GM19193 (cell line): ENCODE results near the gene HMOX1.

Experiments used
- POLR2A ChIP-seq: IDR thresholded peaks from 4 replicates; pipeline ENCODE4 v1.6.1; 2011; ENCODE audit not compliant: insufficient read depth, insufficient read length; ENCODE audit errors: extremely low read depth

HMOX1 gene, protein sequence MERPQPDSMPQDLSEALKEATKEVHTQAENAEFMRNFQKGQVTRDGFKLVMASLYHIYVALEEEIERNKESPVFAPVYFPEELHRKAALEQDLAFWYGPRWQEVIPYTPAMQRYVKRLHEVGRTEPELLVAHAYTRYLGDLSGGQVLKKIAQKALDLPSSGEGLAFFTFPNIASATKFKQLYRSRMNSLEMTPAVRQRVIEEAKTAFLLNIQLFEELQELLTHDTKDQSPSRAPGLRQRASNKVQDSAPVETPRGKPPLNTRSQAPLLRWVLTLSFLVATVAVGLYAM

DNA sequence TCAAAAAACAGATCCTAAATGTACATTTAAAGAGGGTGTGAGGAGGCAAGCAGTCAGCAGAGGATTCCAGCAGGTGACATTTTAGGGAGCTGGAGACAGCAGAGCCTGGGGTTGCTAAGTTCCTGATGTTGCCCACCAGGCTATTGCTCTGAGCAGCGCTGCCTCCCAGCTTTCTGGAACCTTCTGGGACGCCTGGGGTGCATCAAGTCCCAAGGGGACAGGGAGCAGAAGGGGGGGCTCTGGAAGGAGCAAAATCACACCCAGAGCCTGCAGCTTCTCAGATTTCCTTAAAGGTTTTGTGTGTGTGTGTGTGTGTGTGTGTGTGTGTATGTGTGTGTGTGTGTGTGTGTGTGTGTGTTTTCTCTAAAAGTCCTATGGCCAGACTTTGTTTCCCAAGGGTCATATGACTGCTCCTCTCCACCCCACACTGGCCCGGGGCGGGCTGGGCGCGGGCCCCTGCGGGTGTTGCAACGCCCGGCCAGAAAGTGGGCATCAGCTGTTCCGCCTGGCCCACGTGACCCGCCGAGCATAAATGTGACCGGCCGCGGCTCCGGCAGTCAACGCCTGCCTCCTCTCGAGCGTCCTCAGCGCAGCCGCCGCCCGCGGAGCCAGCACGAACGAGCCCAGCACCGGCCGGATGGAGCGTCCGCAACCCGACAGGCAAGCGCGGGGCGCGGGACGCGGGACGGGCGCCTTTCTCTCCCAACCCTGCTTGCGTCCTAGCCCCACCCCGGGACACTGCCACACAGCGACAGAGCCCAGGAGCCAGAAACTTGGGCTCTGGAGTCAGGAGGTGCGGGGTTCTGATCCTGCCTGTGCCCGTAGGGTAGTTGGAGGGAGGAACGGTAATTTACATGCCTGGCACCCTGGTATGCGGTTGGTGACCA, at the start of gene HMOX1:
HMOX1 (plus strand) TSS at position 560 of the 887 bp plus-strand sequence; CDS start at position 638, 78 bp downstream.
- TF ChIP-seq POLR2A, result peak; percentile 83

DNA sequence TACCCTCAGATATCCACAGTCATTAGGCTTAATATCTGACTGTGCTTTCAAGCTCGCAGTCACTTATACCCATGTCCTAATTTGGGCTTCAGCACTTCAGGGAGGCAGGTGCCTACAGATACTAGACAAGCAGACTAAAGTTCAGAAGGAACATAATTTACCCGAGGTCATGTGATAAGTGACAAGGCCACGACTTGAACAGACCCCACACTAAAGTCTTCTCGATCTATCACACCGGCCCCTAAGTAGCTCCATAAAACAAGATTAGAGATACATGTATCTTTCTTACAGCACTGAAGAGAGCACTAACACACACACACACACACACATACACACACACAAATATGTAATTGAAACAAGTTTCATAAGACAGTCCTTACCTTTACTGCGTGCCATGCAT, 48.6 kb upstream of the HMOX1 start:
- no peak for TF ChIP-seq POLR2A

DNA sequence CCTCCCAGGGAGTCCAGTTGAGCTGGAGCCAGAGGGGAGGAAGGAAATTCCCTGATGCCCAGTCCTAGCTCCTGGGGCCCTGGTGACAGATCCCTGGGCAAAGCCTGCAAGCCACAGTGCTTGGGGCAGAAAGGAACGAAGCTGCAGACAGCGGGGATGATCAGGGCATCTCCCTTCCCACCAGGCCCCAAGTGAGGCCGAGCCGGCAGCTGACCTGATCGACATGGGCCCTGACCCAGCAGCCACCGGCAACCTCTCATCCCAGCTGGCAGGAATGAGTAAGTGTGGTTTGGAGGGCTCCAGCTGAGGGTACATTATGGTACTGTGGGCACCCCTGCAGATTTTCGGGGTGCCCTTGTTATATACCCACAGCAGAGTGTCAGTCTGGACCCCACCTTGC, 47.7 kb upstream of the HMOX1 start:
- TF ChIP-seq POLR2A, result no peak

DNA sequence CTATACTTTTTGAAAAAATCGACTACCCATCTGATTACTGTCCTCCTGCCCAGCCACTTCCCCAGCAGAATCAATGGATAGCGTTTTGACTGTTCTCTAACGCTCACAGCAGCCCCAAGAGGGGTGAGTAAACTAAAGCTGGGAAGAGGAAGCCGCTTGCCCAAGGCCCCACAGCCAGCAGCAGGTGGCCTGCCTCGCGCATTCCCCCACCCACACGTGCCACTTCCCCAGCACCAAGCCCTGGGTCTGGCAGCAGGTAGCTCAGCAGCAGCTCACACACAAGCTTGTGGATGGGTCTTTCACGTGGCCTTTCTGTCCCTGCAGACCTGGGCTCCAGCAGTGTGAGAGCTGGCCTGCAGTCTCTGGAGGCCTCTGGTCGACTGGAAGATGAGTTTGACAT, 46.9 kb upstream of the HMOX1 start:
- no peak for TF ChIP-seq POLR2A

DNA sequence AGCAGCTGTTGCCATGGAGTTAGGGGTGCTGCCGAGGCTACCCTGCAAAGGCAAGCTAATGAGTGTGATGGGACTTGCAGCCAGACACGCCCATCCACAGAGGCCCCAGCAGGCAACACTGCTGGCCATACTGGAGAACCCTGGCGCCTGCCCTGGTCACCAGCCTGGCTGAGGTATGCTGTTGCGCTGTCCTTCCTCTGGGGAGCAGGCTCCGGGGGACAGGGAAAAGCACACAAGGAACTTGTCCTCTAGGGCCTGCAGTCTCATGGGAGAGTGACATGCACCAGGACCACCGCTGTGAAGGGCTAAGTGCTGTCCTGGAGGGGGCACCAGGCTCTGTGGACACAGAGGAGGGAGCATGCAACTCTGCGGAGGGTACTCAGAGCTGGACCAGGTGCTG, 45.4 kb upstream of the HMOX1 start:
- no peak for TF ChIP-seq POLR2A

DNA sequence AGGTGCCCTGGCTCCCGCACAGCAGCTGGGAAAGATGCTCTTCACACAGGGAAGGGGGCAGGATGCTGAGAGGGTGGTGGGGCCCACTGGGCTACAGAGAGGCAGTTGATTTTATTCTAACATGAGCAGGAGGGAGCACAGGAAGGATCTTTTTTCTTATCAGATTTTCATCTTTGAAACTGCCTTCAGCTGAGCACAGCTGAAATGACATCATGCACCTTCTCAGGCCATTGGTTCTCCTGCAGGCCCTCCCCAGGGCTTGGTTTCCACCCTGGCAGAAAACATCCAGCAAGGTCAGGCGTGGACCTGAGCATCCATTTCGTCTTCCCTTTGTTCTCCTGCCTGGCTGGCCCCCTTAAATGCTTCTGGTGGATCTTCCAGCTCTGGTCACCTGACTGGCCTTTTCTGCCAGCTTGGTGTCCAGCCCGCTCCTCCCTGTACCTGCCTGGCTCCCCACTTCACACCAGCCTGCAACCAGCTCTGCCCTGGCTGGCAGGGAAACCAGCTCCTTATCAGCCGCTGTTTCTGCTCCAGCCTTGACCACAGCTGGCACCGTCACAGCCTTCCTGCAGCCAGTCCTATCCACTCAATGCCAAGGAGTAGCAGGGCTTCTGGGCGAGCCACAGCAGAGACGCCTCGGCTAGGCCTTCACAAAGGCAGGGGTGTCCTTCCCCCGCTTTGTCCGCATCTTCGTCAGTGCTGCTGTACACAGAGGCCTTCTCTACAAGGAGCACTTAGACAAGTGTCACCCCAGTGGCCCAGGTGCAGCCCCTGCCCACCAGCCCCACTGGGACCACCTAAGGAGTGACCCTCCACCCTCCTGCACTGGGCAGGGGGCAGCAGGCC, 44.7 kb upstream of the HMOX1 start:
- no peak for TF ChIP-seq POLR2A

DNA sequence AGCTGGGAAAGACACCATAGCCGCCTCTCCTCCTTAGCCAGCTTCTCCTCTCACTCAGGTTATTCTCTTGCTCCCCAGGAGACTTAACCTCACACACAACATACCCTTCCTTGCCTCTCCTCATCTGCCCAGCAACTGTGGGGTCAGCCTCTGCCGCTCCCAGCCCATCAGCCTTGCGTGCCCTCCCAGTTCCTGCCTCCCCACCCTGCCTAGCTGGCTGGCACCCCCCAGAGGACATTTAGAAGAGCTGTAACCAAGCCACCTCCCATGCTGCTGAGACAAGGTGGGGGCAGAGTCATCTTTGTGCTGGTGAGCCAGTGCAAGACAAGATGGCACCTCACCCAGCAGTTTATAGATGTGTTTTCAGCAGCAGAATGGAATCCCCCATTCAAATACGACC, 43.0 kb upstream of the HMOX1 start:
- no peak for TF ChIP-seq POLR2A

DNA sequence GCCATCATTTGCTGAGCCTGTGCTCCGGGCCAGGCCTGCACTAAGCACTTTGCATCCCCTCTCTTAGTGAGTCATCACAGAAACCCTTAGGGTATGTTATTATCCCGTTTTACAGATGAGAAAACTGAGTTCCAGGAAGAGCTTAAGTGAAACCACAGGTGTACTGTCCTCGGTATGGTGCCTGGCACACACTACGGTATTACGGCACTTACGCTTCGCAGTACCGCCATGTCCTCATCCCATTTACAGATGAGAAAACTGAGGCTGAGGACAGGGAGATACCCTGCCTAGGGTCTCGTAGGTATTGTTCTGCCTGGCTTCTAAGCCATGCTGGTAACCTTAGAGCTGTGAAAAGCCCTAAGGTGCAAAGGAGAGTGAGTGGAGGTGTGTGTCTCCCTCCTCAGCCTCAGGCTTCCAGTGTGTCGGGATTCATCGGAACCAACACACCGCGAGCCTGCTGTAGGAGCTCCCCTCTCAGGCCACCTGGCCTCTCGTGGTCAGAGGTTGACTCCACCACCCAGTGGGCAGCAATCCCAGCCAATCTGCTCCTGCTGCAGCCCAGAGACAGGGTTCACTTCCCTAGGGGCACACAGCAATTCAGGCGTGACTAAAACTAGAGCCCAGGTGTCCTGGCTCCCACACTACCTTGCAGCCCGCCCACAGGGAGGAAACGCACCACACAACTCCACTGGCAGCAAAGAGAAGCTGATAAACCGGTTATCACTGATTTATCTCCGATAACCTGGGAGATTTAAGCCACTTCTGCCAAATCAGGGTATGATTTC, 39.6 kb upstream of the HMOX1 start:
- TF ChIP-seq POLR2A, result no peak

DNA sequence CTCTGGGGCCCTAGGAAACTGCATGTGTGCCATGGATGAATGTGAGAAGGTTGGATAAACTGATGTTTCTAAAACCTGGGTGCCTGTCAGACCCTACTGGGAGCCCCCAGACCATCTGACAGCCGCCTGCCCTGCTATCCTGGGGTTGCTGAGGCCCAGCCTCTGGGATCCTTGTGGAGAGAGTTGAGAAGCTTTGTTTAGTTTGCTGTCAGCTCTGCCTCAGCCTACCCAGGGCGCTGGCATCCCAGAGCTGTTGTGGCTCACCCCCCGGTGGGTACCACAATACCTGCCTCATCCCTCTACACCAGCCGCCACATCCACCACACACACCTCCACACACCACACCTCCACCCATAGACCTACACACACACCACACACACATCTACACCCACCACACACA, 38.5 kb upstream of the HMOX1 start:
- TF ChIP-seq POLR2A, result no peak

DNA sequence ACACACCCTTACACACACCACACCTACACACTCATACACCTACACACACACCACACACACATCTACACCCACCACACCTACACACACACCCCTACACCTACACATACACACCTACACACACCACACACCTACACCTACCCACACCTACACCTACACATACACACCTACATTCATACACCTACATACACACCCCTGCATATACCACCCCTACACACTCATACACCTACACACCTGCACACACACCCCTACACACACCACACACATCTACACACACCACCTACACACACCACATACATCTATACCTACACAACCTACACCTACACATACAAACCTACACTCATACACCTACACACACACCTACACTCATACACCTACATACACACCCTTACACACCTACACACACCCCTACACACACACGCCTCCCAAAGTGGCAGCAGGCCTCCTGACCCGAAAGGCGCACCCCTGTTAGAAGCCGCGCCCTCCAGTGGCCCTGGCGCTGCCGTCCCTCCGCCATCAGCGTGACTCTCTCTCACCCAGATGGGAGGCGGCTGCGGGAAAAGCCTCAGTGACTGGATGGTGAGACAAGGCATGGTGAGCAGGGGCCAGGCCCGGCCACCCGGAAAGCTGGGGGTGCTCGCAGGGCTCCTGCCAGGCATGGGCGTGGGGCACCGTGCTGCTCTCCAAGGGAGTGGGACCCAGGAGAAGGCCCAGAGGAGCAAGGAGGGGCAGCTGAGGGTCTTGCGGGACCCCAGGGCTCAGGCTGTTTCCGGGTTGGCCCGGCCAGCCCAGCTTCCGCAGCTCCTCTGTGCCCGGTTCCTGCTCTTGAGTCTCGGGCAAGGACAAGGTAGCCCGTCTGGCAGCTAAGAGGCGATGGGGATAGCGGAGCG, 37.0 kb upstream of the HMOX1 start:
- TF ChIP-seq POLR2A, result no peak

DNA sequence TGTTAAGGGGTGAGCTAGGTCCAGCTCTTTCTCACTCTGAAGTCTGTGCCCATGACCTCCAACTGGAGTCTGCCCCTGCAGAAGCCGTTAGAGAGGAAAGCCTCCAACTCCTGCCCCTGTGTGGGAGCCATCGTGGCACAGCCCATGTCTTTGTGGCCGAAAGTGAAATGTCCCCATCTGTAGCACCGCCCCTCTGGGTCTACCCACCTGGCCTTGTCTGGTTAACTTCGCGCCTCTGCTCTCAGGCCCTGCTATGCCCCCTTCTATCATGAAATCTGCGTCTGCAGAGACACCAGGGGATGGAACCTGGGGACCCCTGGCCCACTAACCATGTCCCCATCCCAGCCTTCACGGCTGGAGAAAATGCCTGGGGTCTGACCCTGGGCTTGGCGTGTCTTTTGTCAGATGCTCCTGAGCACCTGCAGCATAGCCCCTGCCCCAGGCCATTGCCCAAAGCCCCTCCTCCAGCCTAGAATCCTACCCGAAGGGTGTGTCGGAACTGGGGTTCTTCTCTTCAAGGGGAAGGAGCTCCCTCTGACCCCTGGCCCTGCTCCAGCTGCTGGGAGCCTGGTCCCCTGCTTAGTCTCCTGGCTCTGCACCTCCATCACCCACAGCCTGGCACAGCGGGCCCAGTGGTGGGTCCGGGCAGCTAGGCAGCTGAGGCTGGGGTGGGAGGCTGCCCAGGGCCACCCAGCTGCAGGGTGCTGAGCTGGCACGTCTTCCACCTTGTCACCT, 35.8 kb upstream of the HMOX1 start:
- TF ChIP-seq POLR2A, result no peak

DNA sequence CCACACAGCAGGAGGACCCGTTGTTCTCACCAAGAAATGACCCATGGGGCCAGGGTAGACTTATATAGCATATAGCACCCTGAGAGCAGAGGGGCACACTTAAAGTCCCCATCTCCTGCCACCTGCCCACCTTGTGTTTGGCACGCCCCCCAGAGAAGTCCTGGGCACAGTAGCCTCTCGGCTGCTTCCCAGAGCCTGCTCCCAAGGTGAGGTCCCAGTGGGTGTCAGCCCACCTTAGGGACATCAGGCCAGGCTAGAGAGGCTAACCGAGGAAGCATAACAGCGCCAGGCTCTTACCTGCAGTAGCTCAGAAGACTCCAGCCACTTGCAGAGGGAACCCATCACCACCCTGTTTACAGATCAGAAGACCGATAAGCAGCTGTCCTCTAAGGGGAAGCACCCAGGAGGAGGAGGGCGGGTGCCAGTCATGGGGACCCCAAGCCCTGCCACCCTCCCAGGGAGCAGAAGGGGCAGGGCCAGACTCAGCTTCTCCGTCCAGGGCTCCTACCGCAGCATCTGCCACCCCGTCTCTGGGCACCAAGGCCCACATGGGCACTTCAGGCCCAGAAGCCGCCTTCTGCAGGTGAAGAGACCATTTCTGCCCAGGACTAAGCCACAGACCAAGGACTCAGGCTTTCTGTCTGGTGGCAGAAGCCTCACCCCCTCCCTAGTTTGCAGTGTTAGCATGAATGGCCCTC, 34.9 kb upstream of the HMOX1 start:
- TF ChIP-seq POLR2A, result no peak
